Activated T-cell treated with anti-CD3 and anti-CD28 coated beads, Interleukin-2, amount 50 U/mL, for 4 hours (primary cell): ENCODE results near the gene GNAO1. TPM values are rescaled to one million over a fixed set of nuclear protein-coding genes. Genes with fewer than 3 reads are reported as not detected.

ENCODE experiments used
- ATAC-seq, 2 donors: fragments of 200-7000 bp; cut with Tn5 transposase; one replicate each; pipeline ENCODE4 v1.10.0; 2021
- DNase-seq: peaks from one replicate; pipeline ENCODE4 v3.0.0-alpha.2; 2020
- H3K27me3 Mint-ChIP-seq: one replicate; pipeline ENCODE4 v1.8.0; 2021; ENCODE audit warnings: low read depth, mixed read lengths
- H3K36me3 Mint-ChIP-seq: one replicate; pipeline ENCODE4 v1.8.0; 2022; ENCODE audit warnings: mixed read lengths; ENCODE audit not compliant: insufficient read depth
- H3K4me1 Mint-ChIP-seq: one replicate; pipeline ENCODE4 v1.8.0; 2021; ENCODE audit warnings: low read depth, mixed read lengths
- H3K4me3 Mint-ChIP-seq: one replicate; pipeline ENCODE4 v1.8.0; 2021; ENCODE audit warnings: mild to moderate bottlenecking, moderate library complexity, mixed read lengths
- H3K9me3 Mint-ChIP-seq: one replicate; pipeline ENCODE4 v1.8.0; 2021; ENCODE audit warnings: mixed read lengths
- total RNA-seq, 3 donors: library from RNA; stranded (reverse); gene quantifications; one replicate each; pipeline ENCODE4 v1.2.1, GENCODE V29; 2021

GNAO1 gene
- total RNA-seq, 3 donors from 2014 or later, result 1.3 to 2.5 (median 2.1) TPM

DNA sequence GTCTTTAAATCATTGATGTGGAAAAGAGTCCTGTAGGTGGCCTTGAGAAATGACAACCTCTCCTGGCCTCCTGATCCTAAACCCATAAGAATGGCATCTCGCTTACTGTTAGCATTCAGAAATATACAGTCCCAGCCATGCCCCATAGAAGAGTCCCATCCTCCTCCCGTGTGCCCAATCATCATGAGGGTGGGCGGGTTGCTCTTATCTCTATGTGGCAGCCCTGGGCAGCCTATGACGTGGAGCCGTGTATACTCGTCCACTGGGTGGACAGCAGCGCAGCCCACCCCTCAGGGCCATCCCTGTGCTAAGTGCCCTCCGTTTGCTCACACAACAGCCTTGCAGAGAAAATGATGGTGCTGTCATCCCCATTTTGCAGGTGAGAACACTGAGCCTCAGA, 128.8 kb downstream of the GNAO1 start:
- H3K9me3 Mint-ChIP-seq, result no peaks in the 10 kb centered on the region
- no peaks in the 10 kb centered on the region for H3K36me3 Mint-ChIP-seq
- no peak for ATAC-seq
- peaks cover 7% of the 10 kb centered on the region for H3K4me1 Mint-ChIP-seq
- no peaks in the 10 kb centered on the region for H3K27me3 Mint-ChIP-seq
- H3K4me3 Mint-ChIP-seq, result no peak overlapping the region
- DNase-seq, result no peak

- DNase-seq (no peak), ATAC-seq (no peak)
Observed at GRCh38 chr16:56320811-56321558, 129.7 kb downstream of the GNAO1 start.

DNA sequence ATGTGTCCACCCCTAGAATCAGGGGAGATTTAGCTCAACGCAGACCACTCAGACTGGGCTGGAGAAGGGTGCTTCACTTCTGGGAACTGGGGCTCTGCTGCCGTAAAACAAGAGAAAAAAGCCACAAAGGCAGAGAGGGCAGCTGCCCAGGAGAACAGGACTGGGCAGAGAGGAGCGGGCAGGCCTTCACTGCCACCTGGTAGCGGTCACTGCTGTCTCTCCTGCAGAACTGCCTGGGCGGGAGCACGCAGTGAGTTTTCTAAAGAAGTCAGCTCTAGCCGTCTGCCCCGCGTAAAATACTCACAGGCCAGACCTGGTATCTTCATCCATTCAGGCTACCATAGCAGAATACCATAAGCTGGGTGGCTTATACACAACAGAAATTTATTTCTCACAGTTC, 130.3 kb downstream of the GNAO1 start:
- no peak for ATAC-seq
- Mint-ChIP-seq H3K4me3 (no peak overlapping the region), H3K27me3 (no peaks in the 10 kb centered on the region), H3K9me3 (no peaks in the 10 kb centered on the region), H3K36me3 (no peaks in the 10 kb centered on the region), H3K4me1 (peaks cover 7% of the 10 kb centered on the region)
- DNase-seq, result no peak

More at GRCh38 chr16:56320811-56321558, 129.7 kb downstream of the GNAO1 start:
- H3K36me3 Mint-ChIP-seq, result no peaks in the 10 kb centered on the region
- H3K9me3 Mint-ChIP-seq, result no peaks in the 10 kb centered on the region
- no peaks in the 10 kb centered on the region for H3K27me3 Mint-ChIP-seq
- H3K4me3 Mint-ChIP-seq, result no peak overlapping the region
- H3K4me1 Mint-ChIP-seq, result peaks cover 7% of the 10 kb centered on the region

DNA sequence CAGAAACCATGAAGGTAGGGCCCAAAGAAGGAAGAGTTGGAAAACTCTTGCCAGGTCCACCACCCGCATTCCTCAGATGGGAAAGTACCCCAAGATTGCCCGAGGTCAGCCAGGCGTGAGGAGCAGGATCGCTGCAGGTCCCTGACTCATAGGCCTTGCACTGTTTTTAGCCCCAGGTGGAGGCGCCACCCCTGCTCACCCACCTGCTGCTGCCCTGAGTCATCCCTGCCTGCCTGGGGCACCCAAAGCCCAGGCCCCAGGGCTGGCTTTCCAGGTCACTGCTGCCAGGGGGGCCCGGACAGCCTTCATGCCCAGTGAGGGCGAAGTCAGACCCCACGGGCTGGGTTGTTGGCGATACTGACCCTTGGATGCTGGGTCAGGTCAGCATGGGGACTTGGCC, 133.1 kb downstream of the GNAO1 start:
- H3K4me1 Mint-ChIP-seq, result no peaks in the 10 kb centered on the region
- no peaks in the 10 kb centered on the region for H3K36me3 Mint-ChIP-seq
- ATAC-seq (no peak), DNase-seq (no peak)
- no peaks in the 10 kb centered on the region for H3K9me3 Mint-ChIP-seq
- H3K4me3 Mint-ChIP-seq, result no peak overlapping the region
- H3K27me3 Mint-ChIP-seq, result no peaks in the 10 kb centered on the region

DNA sequence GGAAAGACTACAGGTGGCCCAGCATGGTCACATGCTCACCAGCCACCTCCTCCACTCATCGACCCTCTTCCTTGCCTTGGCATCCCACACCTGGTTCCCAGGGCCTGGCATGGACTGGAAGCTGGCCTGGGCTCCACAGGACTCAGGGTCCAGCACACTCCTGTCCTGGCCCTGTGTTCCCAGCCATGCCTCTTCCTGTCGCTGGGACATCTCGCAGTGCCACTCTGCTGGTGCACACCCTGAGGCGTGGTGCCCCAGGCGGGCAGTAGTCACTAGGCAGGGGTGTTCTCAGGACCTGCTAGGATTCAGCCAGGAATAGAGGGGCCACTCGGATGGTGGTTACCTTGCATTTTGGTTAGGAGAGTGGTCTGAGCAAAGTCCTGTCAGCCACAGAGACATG, 134.7 kb downstream of the GNAO1 start:
- ATAC-seq (no peak), DNase-seq (no peak)
- H3K27me3 Mint-ChIP-seq, result no peaks in the 10 kb centered on the region
- H3K4me3 Mint-ChIP-seq, result no peak overlapping the region
- no peaks in the 10 kb centered on the region for H3K36me3 Mint-ChIP-seq
- H3K4me1 Mint-ChIP-seq, result no peaks in the 10 kb centered on the region
- no peaks in the 10 kb centered on the region for H3K9me3 Mint-ChIP-seq

DNA sequence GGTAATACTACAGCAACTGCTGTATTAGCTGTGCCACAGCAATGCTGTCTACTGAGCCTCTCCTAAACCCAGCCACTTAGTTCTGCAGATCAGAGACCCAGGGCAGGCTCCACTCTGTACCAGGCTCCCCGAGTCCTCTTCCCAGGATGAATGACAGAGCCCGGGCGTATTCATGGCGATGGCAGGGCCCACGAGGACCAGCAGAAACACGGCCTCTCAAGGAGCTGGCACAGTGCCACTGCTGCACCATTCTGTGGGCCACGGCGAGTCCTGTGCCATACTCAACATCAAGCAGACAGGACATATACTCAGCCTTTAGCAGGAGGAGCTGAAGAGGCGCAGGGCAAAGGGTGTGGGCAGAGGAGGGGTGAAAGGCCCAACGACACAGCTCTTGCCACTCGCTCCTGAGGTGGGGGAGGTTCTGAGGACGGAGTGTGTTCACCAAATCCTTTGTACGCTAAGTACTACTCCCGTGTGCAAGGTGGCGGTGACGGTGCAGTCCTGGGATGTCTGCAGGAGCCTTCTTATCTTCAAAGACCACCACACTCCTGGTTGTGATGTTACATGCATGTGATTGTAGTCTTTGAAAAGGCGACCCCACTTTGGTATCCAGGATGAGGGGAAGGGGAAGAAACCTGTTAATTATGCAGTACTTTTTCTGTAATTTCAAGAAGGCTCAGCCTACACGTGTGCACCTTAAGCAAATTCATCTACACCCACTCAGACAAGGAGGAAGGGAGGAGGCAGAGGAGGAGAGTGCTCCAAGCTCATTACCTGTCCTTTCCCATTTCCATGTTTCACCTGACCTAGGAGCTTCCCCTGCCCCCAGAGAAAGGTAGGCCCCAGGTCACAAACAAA, 136.0 kb downstream of the GNAO1 start:
- Mint-ChIP-seq H3K27me3 (no peaks in the 10 kb centered on the region), H3K36me3 (peaks cover under 1% of the 10 kb centered on the region), H3K9me3 (no peaks in the 10 kb centered on the region), H3K4me1 (no peaks in the 10 kb centered on the region), H3K4me3 (no peak overlapping the region)
- DNase-seq, result no peak
- ATAC-seq, result no peak

- Mint-ChIP-seq H3K9me3 (no peaks in the 10 kb centered on the region), H3K36me3 (peaks cover 2% of the 10 kb centered on the region), H3K27me3 (no peaks in the 10 kb centered on the region), H3K4me1 (no peaks in the 10 kb centered on the region), H3K4me3 (no peak overlapping the region)
- ATAC-seq (no peak), DNase-seq (no peak)
Observed at GRCh38 chr16:56327929-56328258, 136.6 kb downstream of the GNAO1 start.

DNA sequence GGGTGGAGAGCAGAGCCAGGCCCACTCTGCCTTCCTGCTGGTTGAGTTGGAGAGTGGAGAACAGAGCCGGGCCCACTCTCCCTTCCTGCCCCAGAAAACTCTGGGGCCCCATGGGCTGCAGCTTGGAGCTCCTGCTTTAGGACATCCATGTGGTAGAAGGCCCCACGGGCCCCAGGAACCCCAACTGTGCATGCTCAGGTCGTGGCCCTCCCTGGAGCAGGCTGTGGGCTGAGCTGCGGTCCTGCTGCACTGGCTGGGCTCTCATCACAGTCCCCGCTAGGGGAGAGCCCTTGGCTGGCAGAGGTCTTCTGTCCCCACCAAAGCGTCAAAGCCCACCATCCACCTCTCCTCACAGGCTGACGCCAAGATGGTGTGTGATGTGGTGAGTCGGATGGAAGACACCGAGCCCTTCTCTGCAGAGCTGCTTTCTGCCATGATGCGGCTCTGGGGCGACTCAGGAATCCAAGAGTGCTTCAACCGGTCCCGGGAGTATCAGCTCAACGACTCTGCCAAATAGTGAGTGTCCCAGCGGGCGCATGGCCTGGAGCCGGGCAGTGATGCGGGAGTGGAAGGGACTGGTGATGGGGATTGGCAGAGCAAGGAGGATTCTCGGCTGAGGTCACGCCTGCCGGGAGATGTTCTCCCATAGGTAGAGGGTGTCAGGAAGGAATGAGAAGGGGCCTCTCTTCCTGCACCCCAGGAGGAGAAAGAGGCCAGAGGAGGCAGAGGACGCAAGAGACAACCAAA, 137.2 kb downstream of the GNAO1 start:
- DNase-seq (no peak), ATAC-seq (no peak)
- no peaks in the 10 kb centered on the region for H3K9me3 Mint-ChIP-seq
- peaks cover 2% of the 10 kb centered on the region for H3K36me3 Mint-ChIP-seq
- no peaks in the 10 kb centered on the region for H3K4me1 Mint-ChIP-seq
- H3K4me3 Mint-ChIP-seq, result no peak overlapping the region
- no peaks in the 10 kb centered on the region for H3K27me3 Mint-ChIP-seq

DNA sequence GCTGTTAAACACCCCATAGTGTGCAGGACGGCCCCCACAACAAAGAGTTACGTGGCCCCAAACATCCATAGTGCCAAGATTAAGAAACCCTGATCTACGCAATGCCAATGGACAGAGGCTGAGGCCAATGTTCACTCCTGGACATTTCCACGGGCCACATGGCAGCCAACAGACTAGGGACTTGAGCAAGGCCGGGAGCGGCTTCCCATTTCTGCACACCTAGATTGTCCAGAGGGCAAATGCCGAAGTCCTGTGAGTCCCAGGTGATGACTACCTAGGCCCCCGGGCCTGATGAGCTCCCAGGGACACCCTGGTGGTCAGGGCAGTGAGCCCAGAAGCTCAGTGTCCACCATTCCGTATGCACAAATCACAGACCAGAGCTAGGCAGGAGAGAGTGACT, 138.6 kb downstream of the GNAO1 start:
- H3K36me3 Mint-ChIP-seq, result peaks cover 2% of the 10 kb centered on the region
- no peak overlapping the region for H3K4me3 Mint-ChIP-seq
- ATAC-seq (no peak), DNase-seq (no peak)
- no peaks in the 10 kb centered on the region for H3K9me3 Mint-ChIP-seq
- no peaks in the 10 kb centered on the region for H3K27me3 Mint-ChIP-seq
- no peaks in the 10 kb centered on the region for H3K4me1 Mint-ChIP-seq

GRCh38 chr16:56330476-56330875, 139.2 kb downstream of the GNAO1 start:
- no peaks in the 10 kb centered on the region for H3K27me3 Mint-ChIP-seq
- DNase-seq (no peak), ATAC-seq (no peak)
- H3K4me3 Mint-ChIP-seq, result no peak overlapping the region
- H3K9me3 Mint-ChIP-seq, result no peaks in the 10 kb centered on the region
- peaks cover 2% of the 10 kb centered on the region for H3K36me3 Mint-ChIP-seq
- H3K4me1 Mint-ChIP-seq, result no peaks in the 10 kb centered on the region

DNA sequence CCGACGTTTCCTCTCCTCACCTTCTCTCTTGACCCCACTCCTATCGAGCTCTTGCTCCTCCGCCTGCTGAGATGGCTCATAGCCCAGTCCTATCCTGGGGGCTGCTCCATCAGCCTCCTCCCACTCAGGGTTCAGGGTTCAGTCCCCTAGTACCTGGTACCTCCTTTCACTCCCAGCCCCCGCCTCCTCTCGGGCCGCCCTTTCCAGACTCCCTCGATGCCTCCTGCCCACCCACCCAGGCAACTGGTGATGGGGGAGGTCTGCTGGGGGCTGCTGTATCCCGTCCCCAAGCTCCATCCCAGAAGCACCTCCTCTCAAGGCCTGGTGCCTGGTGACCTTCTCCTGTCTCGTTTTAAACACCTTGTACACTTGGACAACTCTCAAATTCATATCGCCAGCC, 140.1 kb downstream of the GNAO1 start:
- Mint-ChIP-seq H3K4me1 (no peaks in the 10 kb centered on the region), H3K27me3 (no peaks in the 10 kb centered on the region), H3K9me3 (no peaks in the 10 kb centered on the region), H3K4me3 (no peak overlapping the region), H3K36me3 (peaks cover 2% of the 10 kb centered on the region)
- no peak for ATAC-seq
- DNase-seq, result no peak

GRCh38 chr16:56331915-56332314, 140.6 kb downstream of the GNAO1 start:
- no peak for DNase-seq
- no peaks in the 10 kb centered on the region for H3K4me1 Mint-ChIP-seq
- H3K9me3 Mint-ChIP-seq, result no peaks in the 10 kb centered on the region
- H3K36me3 Mint-ChIP-seq, result peaks cover 2% of the 10 kb centered on the region
- no peak for ATAC-seq
- no peak overlapping the region for H3K4me3 Mint-ChIP-seq
- H3K27me3 Mint-ChIP-seq, result no peaks in the 10 kb centered on the region

DNA sequence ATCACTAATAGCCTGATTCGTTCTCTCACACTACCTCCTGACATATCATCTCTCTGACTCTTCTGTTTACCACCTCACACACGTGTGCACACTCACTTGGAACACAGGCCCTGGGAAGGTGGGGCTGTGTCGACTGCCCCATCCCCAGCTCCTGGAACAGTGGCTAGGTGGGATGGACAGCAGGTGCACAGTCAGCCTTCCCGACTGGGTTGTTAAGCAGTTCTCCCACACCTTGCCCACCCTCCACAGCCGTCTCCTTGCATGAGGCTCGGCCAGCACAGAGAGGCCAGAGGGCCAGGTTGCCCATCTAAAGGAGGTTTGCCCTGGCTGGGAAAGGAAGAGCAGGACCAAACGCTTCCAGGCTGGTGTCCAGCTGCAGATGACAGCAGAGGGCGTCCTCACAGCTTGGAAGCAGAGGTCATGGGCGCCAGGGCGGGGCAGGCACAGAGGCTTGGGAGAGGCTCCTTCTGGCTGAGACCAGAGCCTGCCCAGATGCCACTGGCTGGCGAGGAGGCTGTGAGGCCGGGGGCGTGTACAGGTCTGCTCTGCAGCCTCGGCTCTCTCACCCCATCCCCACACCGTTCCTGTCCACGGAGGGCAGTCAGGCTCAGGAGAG, 141.3 kb downstream of the GNAO1 start:
- Mint-ChIP-seq H3K9me3 (no peaks in the 10 kb centered on the region), H3K27me3 (no peaks in the 10 kb centered on the region), H3K36me3 (peaks cover 2% of the 10 kb centered on the region), H3K4me3 (no peak overlapping the region), H3K4me1 (no peaks in the 10 kb centered on the region)
- DNase-seq (no peak), ATAC-seq (no peak)

GRCh38 chr16:56334761-56335160, 143.5 kb downstream of the GNAO1 start:
- DNase-seq (no peak), ATAC-seq (no peak)
- no peaks in the 10 kb centered on the region for H3K4me1 Mint-ChIP-seq
- no peaks in the 10 kb centered on the region for H3K27me3 Mint-ChIP-seq
- no peak overlapping the region for H3K4me3 Mint-ChIP-seq
- H3K36me3 Mint-ChIP-seq, result peaks cover 2% of the 10 kb centered on the region
- H3K9me3 Mint-ChIP-seq, result no peaks in the 10 kb centered on the region
